Smooth muscle cell (in vitro differentiated cells): ENCODE measurements around the gene RRAGD. TPM values are rescaled to one million over a fixed set of nuclear protein-coding genes. Genes with fewer than 3 reads are reported as not detected.

Experiments
- DNase-seq: peaks from one replicate; lab custom pipeline; 2025; ENCODE audit not compliant: unreplicated experiment; lab: John Stamatoyannopoulos, UW
- H2AFZ ChIP-seq: fragments of 200-600 bp; sonication (generic); 2 replicates; pipeline ENCODE4 v1.6.0; 2016; ENCODE audit warnings: antibody characterized with exemption, low read depth, mild to moderate bottlenecking
- H3F3A ChIP-seq: fragments of 200-600 bp; sonication (generic); 2 replicates; pipeline ENCODE4 v1.6.0; 2017; ENCODE audit warnings: antibody characterized with exemption, low read depth
- H3K27ac ChIP-seq: fragments of 200-600 bp; sonication (generic); 2 replicates; pipeline ENCODE4 v1.5.1; 2016; ENCODE audit warnings: low read depth, mild to moderate bottlenecking
- H3K27me3 ChIP-seq: fragments of 200-600 bp; sonication (generic); 2 replicates; pipeline ENCODE4 v1.6.1; 2016; ENCODE audit warnings: low read depth, mild to moderate bottlenecking
- H3K36me3 ChIP-seq: fragments of 200-600 bp; sonication (generic); 2 replicates; pipeline ENCODE4 v1.5.1; 2016; ENCODE audit warnings: low read depth
- H3K4me1 ChIP-seq: fragments of 200-600 bp; sonication (generic); 2 replicates; pipeline ENCODE4 v1.5.1; 2016; ENCODE audit warnings: low read depth
- H3K4me2 ChIP-seq: fragments of 200-600 bp; sonication (generic); 2 replicates; pipeline ENCODE4 v1.6.0; 2016; ENCODE audit warnings: mild to moderate bottlenecking
- H3K4me3 ChIP-seq: fragments of 200-600 bp; sonication (generic); 2 replicates; pipeline ENCODE4 v1.5.1; 2016; ENCODE audit warnings: mild to moderate bottlenecking
- H3K79me2 ChIP-seq: fragments of 200-600 bp; sonication (generic); 2 replicates; pipeline ENCODE4 v1.6.0; 2016; ENCODE audit warnings: low read depth, mild to moderate bottlenecking
- H3K9ac ChIP-seq: fragments of 200-600 bp; sonication (generic); 2 replicates; pipeline ENCODE4 v1.6.0; 2016; ENCODE audit warnings: low read depth
- H3K9me3 ChIP-seq: fragments of 200-600 bp; sonication (generic); replicated peaks from 2 replicates; pipeline ENCODE4 v1.5.1; 2016; ENCODE audit warnings: low read depth
- H4K20me1 ChIP-seq: fragments of 200-600 bp; sonication (generic); 2 replicates; pipeline ENCODE4 v1.6.0; 2016; ENCODE audit warnings: low read depth
- CTCF ChIP-seq: fragments of 200-600 bp; sonication (generic); IDR thresholded peaks from 2 replicates; pipeline ENCODE4 v1.5.1; 2017; ENCODE audit warnings: borderline replicate concordance, mild to moderate bottlenecking, antibody characterized with exemption; ENCODE audit not compliant: insufficient read depth, poor library complexity, severe bottlenecking
- WGBS: methylation state at CpG from one replicate; pipeline ENCODE4 v1.1.7; 2016; ENCODE audit warnings: low lambda C conversion rate; 5-methylcytosine and 5-hydroxymethylcytosine counted together
- polyA plus RNA-seq: library from polyadenylated mRNA; unstranded; fragments of >200 nt; fragmentation: Nextera tagmentation; extraction: Ambion mirVana; gene quantifications from 2 replicates; pipeline ENCODE4 v1.2.1, GENCODE V29; 2016
- total RNA-seq: library from RNA; depleted of rRNA; stranded (reverse); fragments of >200 nt; gene quantifications from 2 replicates; pipeline ENCODE4 v1.2.3, GENCODE V29; 2014

RRAGD gene
- total and polyA plus RNA-seq, 2 experiments from 2014 or later = 1.9 to 3.5 TPM

- DNase-seq = no peak
- peak overlapping the region; percentile 74 for H2AFZ ChIP-seq
- H3K27ac ChIP-seq = no peak overlapping the region
- H3K36me3 ChIP-seq = no peaks in the 10 kb centered on the region
- H3K79me2 ChIP-seq = peaks cover 3% of the 10 kb centered on the region
- peaks cover 4% of the 10 kb centered on the region for H3F3A ChIP-seq
- peak overlapping the region; percentile 84 for H3K4me3 ChIP-seq
- peaks cover 23% of the 10 kb centered on the region for H3K4me1 ChIP-seq
- no peaks in the 10 kb centered on the region for H3K27me3 ChIP-seq
- 3% methylated on average over 42 of the region's 80 CpGs for WGBS
- peak overlapping the region; percentile 55 for H3K9ac ChIP-seq
- peak overlapping the region; percentile 95 for H3K4me2 ChIP-seq
- no peaks in the 10 kb centered on the region for H4K20me1 ChIP-seq
- TF ChIP-seq CTCF = no peak
- H3K9me3 ChIP-seq = no peaks in the 10 kb centered on the region
These were observed 21.4 kb upstream of the RRAGD start for GRCh38 chr6:89433252-89434149.

GRCh38 chr6:89432875-89433251 lies 20.8 kb upstream of the RRAGD start, which contains the start of gene ANKRD6:
ANKRD6 (plus strand) TSS chr6:89433152; CDS start chr6:89566977, 133,825 bp downstream.
- Histone ChIP-seq H3K36me3 (no peaks in the 10 kb centered on the region), H3F3A (peaks cover 4% of the 10 kb centered on the region), H3K27me3 (no peaks in the 10 kb centered on the region), H3K27ac (no peak within 1 kb of the TSS), H3K79me2 (peaks cover 3% of the 10 kb centered on the region), H4K20me1 (no peaks in the 10 kb centered on the region), H3K9ac (peak within 1 kb of the TSS; percentile 55), H2AFZ (peak within 1 kb of the TSS; percentile 74), H3K9me3 (no peaks in the 10 kb centered on the region), H3K4me1 (peaks cover 23% of the 10 kb centered on the region), H3K4me3 (peak within 1 kb of the TSS; percentile 84), H3K4me2 (peak within 1 kb of the TSS; percentile 95)
- DNase-seq = peak; percentile 42
- TF ChIP-seq CTCF = peak; percentile 91
- WGBS = 1% methylated on average over 37 of the region's 38 CpGs

GRCh38 chr6:89430201-89430962 lies 18.3 kb upstream of the RRAGD start:
- 22% methylated on average over 7 of the region's 7 CpGs for WGBS
- Histone ChIP-seq H4K20me1 (no peaks in the 10 kb centered on the region), H3K4me3 (no peak overlapping the region), H3K9ac (no peak overlapping the region), H3K9me3 (no peaks in the 10 kb centered on the region), H3F3A (peaks cover 4% of the 10 kb centered on the region), H3K27me3 (no peaks in the 10 kb centered on the region), H3K79me2 (peaks cover 3% of the 10 kb centered on the region), H3K4me1 (peaks cover 12% of the 10 kb centered on the region), H2AFZ (peak overlapping the region; percentile 47), H3K36me3 (no peaks in the 10 kb centered on the region), H3K27ac (no peak overlapping the region), H3K4me2 (no peak overlapping the region)
- no peak for DNase-seq
- no peak for TF ChIP-seq CTCF
